Esophagus mucosa (tissue), 1 donor: ENCODE data around the gene FBXO7. TPM values are rescaled to one million over a fixed set of nuclear protein-coding genes. Genes with fewer than 3 reads are reported as not detected.

Experiments used
- ATAC-seq: fragments of 200-7000 bp; cut with Tn5 transposase; one replicate; pipeline ENCODE4 v1.9.1; 2020
- total RNA-seq: library from RNA; stranded (reverse); gene quantifications from one replicate; pipeline ENCODE4 v1.2.4, GENCODE V29; 2023
- donor health status: DM: yes; HTN: yes; CAD: no.

The FBXO7 gene
- total RNA-seq, 1 donor from 2014 or later: 41.6 TPM

GRCh38 chr22:32531931-32532819 is 57.6 kb downstream of the FBXO7 start:
- peak; percentile 58 for ATAC-seq

DNA sequence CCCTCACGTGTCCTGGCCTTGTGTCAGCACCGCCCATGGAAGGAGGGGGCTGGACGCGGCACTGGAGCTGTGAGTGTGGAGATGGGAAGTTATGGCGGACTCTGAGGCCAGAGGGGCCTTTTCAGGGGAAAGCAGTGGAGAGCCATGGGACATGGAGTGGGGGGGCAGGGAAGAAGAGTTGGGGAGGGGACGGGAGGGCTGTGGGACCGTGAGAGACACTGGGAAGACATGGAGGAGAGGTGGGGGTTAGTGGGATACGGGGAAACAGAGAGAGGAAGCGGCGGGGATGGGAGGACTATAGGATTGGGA is 58.2 kb downstream of the FBXO7 start:
- no peak for ATAC-seq

DNA sequence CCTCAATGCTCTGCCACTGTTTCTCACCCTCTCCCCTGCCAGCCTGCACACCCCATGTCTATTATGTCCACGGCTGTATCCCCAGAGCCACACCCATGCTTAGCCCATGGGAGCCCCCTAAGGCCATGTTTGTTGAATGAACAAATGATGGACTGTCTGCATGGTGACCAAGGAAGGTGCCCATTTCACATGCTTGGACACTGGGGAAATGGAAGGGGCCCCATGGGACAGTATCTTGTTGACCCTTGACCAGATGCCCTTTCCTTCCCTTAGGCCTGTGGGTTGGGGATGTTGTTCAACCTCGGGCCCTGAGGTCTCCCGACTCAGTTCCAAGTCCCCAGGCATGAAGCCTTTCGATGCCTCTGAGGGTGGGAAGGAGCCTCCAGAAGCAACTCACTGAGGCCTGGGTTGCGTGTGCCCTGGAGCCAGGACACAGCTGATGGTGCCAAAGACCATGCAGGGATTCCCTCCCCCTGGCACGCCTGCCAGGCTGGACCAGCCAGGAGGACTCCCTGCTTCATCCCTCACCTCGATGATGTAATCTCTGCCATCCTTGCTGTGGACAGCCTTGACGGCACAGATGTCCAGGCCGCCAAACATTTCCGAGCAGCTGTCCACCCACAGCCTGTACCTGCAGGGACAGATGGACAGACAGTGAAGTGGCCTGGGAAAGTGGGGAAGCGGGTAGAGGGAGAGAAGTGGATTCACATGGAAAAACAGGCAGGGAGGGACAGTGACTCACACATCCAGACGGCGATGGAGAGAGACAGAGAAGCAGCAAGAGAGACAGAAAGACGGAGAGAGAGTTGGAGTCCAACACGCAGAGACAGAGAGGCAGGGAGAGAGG is 58.9 kb downstream of the FBXO7 start:
- no peak for ATAC-seq

DNA sequence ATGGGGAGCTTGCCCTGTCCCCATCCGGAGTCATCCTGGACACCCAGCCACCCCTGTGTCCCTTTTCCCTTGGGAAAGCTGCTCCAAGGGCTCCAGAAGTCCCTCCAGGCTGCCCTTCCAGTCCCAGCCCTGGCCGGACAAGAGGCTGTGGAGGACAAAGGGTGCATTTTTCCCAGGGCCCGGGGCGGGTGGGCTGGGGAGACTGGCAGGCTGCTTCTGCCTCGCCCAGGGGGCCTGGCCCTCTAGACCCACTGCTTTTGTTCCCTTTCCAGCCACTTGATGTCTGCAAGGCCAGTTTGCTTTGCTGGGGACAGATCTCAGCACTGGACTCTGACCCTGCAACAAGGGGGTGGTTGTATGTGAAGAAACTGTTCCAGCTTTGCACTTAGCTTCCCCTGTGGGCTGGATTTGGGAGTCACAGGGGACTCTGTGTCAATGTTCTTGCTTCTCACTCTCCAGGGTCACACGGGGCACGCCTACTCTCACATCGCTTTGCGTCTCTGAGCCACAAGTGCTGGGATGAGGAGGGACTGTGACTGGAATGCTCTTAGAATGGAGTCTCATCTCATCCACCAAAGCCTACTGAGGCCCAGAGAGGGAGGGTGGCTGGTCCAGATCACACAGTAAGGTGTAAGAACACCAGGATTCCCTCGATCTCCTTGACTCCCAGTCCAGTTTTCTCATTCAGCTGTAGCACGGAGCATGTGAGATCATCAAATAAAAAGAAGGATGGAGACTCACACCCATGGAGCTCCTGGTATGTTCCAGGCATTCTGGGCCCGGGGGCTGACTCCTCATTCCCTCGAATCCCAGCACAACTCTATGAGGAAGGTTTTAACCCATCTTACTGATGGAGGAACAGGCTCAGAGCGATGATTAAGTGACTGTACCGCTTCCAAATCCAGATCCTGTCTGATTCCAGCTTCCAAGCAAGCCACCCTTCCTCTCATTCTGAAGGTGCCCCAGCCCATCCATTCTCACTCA is 59.9 kb downstream of the FBXO7 start:
- ATAC-seq: no peak

DNA sequence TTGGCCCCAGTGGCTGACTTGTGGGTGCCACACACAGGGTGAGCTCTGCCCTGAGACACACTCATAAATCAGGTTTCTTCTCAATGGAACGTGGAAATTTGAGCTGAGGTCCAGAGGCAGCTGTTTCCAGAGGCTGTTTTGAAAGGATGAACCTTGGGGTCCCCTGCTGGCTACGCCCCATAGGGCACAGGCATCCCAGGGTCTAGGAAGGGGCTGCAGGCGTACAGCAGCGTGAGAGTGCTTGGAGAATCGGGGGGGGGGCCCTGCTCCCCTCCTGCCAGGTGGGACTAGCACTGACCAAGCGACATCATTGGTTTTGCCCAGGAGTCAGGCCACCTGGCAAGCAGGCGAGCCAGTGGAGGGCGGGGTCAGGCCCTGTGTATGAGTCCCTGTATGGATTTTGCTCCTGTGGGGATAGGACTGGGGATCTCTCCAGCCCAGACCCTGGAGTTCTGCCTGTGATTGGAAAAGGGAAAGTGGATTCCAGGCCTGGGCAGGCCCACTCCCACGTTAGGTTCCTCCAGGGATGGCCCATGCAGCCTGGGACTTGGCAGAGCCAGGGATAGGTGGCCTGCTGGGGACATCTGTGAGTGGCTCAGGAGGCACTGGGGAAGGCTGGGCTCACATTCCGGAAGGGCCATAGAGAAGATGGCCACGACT is 61.0 kb downstream of the FBXO7 start:
- no peak for ATAC-seq

GRCh38 chr22:32536352-32536751 is 61.7 kb downstream of the FBXO7 start:
- ATAC-seq: no peak

DNA sequence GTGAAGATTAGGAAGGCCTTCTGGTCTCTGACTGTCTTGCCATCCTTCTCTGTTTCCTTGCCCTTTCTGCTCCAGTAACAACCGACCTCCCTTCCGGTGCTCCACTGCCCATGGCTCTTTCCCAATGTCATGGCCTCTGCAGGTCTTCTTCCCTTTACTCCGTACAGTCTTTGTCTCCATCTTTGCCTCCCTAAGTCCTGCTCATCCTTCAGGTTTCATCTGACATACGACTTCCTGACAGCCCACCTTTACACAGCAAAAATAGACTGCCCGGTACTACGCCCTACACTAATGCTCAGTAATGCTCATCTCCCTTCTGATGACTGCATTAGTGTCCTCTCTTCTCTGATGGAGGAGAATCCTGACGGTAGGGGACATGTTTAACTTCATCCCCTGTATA is 63.9 kb downstream of the FBXO7 start:
- no peak for ATAC-seq

GRCh38 chr22:32539631-32540421 is 65.2 kb downstream of the FBXO7 start:
- no peak for ATAC-seq

DNA sequence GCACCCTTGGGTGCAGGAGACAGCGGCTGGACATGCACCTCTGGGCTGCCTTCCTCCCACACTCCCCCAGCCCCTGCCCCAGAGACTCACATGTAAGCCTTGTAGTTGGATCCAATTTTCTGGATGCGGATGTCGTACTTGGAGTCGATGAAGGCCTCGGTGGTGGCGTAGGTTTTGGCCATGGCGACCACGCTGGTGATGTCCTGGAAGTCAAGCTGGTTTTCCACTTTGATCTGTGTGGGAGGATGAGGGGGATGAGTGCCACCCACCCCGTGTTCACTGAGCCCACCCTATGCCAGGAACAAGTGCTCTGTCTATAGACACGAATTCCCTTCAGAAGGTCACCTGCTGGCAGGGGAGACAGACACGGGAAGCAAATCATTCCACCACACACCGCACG is 66.9 kb downstream of the FBXO7 start:
- no peak for ATAC-seq

DNA sequence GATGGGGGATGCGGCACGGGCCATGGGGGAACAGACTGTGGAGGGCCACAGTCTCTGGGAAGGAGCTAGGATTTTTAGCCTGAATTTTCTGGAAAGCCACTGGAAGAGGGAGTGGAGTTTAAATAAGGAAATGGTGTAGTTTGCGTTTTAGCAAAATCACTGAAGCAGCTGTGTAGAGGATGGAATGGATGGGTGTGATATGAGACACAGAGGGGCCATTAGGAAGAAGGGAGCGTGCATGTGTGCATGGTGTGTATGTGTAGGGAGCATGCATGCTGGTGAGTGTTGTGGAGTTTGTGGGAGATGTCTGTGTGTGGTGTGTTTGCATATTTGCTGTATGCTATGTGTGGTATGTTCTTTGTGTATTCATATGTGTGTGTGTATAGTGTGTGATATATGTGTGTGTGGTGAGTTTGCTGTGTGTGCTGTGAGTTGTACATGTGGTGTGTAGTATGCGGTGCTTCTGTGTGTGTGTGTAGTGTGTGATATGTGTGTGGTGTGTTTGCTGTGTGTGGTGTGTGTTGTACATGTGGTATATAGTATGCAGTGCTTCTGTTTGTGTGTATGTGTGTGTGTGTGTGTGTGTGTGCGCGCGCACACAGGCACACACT is 67.6 kb downstream of the FBXO7 start:
- ATAC-seq: no peak

DNA sequence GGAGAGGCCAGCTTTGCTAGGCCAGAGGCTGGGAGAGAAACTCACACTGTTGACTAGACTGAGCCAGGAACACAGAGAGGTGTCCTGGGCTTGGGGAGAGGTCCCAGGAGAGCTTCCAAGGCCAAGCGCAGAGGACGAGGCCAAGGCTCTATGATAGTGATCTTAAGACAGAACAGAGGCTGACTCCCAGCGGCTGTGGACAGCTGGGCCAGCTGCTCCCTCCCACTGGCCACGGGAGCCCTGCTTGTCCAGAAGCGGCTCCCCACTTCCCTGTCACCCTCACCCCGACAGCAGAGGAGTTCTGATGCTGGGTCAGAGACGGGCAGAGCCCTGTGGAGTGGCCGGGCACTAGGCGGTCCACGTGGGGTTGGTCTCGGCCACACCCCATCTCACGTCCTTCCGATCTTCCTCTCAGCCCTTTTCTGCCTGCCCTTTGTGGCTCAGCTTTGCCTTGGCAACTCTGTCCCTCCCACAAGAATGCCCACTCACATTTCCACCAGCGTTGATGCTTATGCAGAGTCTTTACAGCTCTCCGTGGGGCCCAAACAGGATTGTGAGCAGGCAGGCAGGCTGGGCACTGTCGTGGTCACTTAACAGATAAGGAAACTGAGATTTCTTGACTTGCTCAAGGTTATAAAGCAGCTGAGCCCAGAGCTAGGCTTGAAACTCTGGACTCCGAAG is 68.2 kb downstream of the FBXO7 start:
- no peak for ATAC-seq

- ATAC-seq: no peak
These were observed 70.4 kb downstream of the FBXO7 start for GRCh38 chr22:32544953-32545558.

DNA sequence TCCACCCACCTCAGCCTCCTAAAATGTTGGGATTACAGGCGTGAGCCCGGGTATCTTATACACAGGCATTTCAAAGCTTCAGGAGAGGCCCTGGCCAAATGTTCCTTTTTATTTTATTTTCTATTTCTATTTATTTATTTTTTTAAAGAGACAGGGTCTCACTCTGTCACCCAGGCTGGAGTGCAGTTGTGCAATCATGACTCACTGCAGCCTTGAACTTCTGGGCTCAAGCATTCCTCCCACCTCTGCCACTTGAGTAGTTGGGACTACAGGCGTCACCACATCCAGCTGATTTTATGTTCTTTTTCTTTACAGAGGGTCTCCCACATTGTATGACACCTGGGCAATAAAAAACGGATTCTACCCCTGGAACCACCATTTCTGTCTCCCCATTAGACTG is 71.2 kb downstream of the FBXO7 start:
- ATAC-seq: no peak

GRCh38 chr22:32546496-32546895 is 71.9 kb downstream of the FBXO7 start:
- ATAC-seq: peak; percentile 11

GRCh38 chr22:32546935-32547334 is 72.3 kb downstream of the FBXO7 start:
- no peak for ATAC-seq

DNA sequence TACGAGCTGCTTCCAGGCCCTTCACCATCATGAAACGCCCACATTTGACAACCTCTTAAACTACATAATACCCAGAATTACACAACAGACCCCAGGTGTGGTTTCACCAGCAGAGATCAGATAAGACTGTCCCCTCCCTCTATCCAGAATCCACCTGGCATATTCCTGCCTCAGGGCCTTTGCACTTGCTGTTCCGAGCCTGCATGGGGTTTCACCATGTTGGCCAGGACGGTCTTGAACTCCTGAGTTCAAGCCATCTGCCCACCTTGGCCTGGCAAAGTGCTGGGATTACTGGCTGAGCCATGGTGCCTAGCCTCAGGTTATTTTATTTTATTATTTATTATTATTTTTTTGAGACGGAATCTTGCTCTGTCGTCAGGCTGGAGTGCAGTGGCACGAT is 73.4 kb downstream of the FBXO7 start:
- no peak for ATAC-seq
